HAP-1 (cell line): ENCODE data around the gene G6PC2.
A peak's percentile ranks its signal among the peaks of the same experiment; 100 is the strongest.

Experiments used
- DNase-seq, 2 experiments: peaks; one replicate each; pipeline ENCODE4 v3.0.0-alpha.2; 2016 to 2020; ENCODE audit warnings: low spot score in 2 of 2
- H3K27me3 ChIP-seq: fragments of 250-450 bp; sonication (Bioruptor Pico); 2 replicates; pipeline ENCODE4 v1.5.1; 2020; ENCODE audit warnings: low read depth, mild to moderate bottlenecking, moderate library complexity
- H3K36me3 ChIP-seq: fragments of 250-450 bp; sonication (Bioruptor Pico); replicated peaks from 2 replicates; pipeline ENCODE4 v1.5.1; 2020; ENCODE audit warnings: mild to moderate bottlenecking
- H3K4me1 ChIP-seq: fragments of 250-450 bp; sonication (Bioruptor Pico); 2 replicates; pipeline ENCODE4 v1.5.1; 2020; ENCODE audit warnings: mild to moderate bottlenecking
- H3K4me3 ChIP-seq: fragments of 250-450 bp; sonication (Bioruptor Pico); 2 replicates; pipeline ENCODE4 v1.5.1; 2020; ENCODE audit warnings: mild to moderate bottlenecking, moderate library complexity
- H3K9me3 ChIP-seq: fragments of 250-450 bp; sonication (Bioruptor Pico); 2 replicates; pipeline ENCODE4 v1.5.1; 2020; ENCODE audit warnings: mild to moderate bottlenecking, moderate library complexity
- in situ Hi-C: fragments of 300-500 bp; cut with MboI; formaldehyde crosslinking; loops from 3 replicates; pipeline ENCODE4 v1.14.3; 2020; ENCODE audit warnings: low sequenced_read_pairs, inconsistent platforms, mixed read lengths

G6PC2 gene

GRCh38 chr2:168890006-168890782 lies 10.9 kb upstream of the G6PC2 start, which contains the start of gene SPC25:
TSS of gene SPC25 (minus strand) at chr2:168890430. CDS start at chr2:168889519, 911 bp downstream.
- Histone ChIP-seq H3K4me1 (peaks cover 8% of the 10 kb centered on the region; the same call in 1 of the 2 replicates), H3K27me3 (no peaks in the 10 kb centered on the region), H3K9me3 (no peaks in the 10 kb centered on the region), H3K4me3 (peak within 1 kb of the TSS; percentile 66), H3K36me3 (peaks cover 23% of the 10 kb centered on the region)
- in situ Hi-C loops = no loop called here
- peak; percentile 94 to 95 for DNase-seq

- Histone ChIP-seq H3K36me3 (peaks cover 11% of the 10 kb centered on the region), H3K27me3 (no peaks in the 10 kb centered on the region), H3K4me1 (peaks cover 8% of the 10 kb centered on the region; the same call in 1 of the 2 replicates), H3K4me3 (no peak overlapping the region), H3K9me3 (no peaks in the 10 kb centered on the region)
- in situ Hi-C loops = no loop called here
- DNase-seq = no peak
Observed at GRCh38 chr2:168892327-168892726, 8.8 kb upstream of the G6PC2 start.

GRCh38 chr2:168894101-168894500 lies 7.0 kb upstream of the G6PC2 start:
- Histone ChIP-seq H3K9me3 (no peaks in the 10 kb centered on the region), H3K27me3 (no peaks in the 10 kb centered on the region), H3K36me3 (no peaks in the 10 kb centered on the region), H3K4me1 (peaks cover 7% of the 10 kb centered on the region; the same call in 1 of the 2 replicates), H3K4me3 (no peak overlapping the region)
- DNase-seq = no peak
- in situ Hi-C loops = no loop called here

GRCh38 chr2:168894720-168895119 lies 6.4 kb upstream of the G6PC2 start:
- peaks cover 4% of the 10 kb centered on the region; the same call in 1 of the 2 replicates for H3K4me1 ChIP-seq
- in situ Hi-C loops = no loop called here
- DNase-seq = no peak

GRCh38 chr2:168895771-168896170 lies 5.3 kb upstream of the G6PC2 start:
- DNase-seq = no peak
- H3K9me3 ChIP-seq = no peaks in the 10 kb centered on the region
- in situ Hi-C loops = no loop called here
- peaks cover 1% of the 10 kb centered on the region; the same call in 1 of the 2 replicates for H3K4me1 ChIP-seq
- no peak overlapping the region for H3K4me3 ChIP-seq
- no peaks in the 10 kb centered on the region for H3K36me3 ChIP-seq
- no peaks in the 10 kb centered on the region for H3K27me3 ChIP-seq

More at GRCh38 chr2:168894720-168895119, 6.4 kb upstream of the G6PC2 start:
- H3K36me3 ChIP-seq = no peaks in the 10 kb centered on the region
- no peak overlapping the region for H3K4me3 ChIP-seq
- no peaks in the 10 kb centered on the region for H3K27me3 ChIP-seq
- H3K9me3 ChIP-seq = no peaks in the 10 kb centered on the region

GRCh38 chr2:168896783-168897182 lies 4.3 kb upstream of the G6PC2 start:
- Histone ChIP-seq H3K4me1 (no peaks in the 10 kb centered on the region), H3K27me3 (no peaks in the 10 kb centered on the region), H3K9me3 (no peaks in the 10 kb centered on the region), H3K36me3 (no peaks in the 10 kb centered on the region), H3K4me3 (no peak overlapping the region)
- DNase-seq = no peak
- in situ Hi-C loops = no loop called here

- H3K36me3 ChIP-seq = no peaks in the 10 kb centered on the region
- no peaks in the 10 kb centered on the region for H3K27me3 ChIP-seq
- H3K4me1 ChIP-seq = no peaks in the 10 kb centered on the region
- H3K9me3 ChIP-seq = no peaks in the 10 kb centered on the region
- H3K4me3 ChIP-seq = no peak overlapping the region
- no peak for DNase-seq
- in situ Hi-C loops = no loop called here
Observed at GRCh38 chr2:168897449-168897848, 3.6 kb upstream of the G6PC2 start.

GRCh38 chr2:168903888-168904287 lies 2.8 kb downstream of the G6PC2 start:
- in situ Hi-C loops = no loop called here
- Histone ChIP-seq H3K27me3 (no peaks in the 10 kb centered on the region), H3K9me3 (no peaks in the 10 kb centered on the region), H3K4me3 (no peak overlapping the region), H3K36me3 (no peaks in the 10 kb centered on the region), H3K4me1 (peaks cover 14% of the 10 kb centered on the region)
- no peak for DNase-seq

- in situ Hi-C loops = no loop called here
- Histone ChIP-seq H3K4me3 (no peak overlapping the region), H3K9me3 (no peaks in the 10 kb centered on the region), H3K4me1 (peaks cover 14% of the 10 kb centered on the region), H3K36me3 (no peaks in the 10 kb centered on the region), H3K27me3 (no peaks in the 10 kb centered on the region)
- DNase-seq = no peak
Observed at GRCh38 chr2:168904358-168904757, 3.3 kb downstream of the G6PC2 start.

- DNase-seq = peak in 1 of 2 experiments; percentile 9
- no peaks in the 10 kb centered on the region for H3K9me3 ChIP-seq
- in situ Hi-C loops = no loop called here
- H3K36me3 ChIP-seq = no peaks in the 10 kb centered on the region
- peaks cover 14% of the 10 kb centered on the region for H3K4me1 ChIP-seq
- H3K4me3 ChIP-seq = no peak overlapping the region
- no peaks in the 10 kb centered on the region for H3K27me3 ChIP-seq
Observed at GRCh38 chr2:168907940-168908662, 7.0 kb downstream of the G6PC2 start.

GRCh38 chr2:168910330-168910729 lies 9.2 kb downstream of the G6PC2 start:
- in situ Hi-C loops = no loop called here

GRCh38 chr2:168912466-168912865 lies 11.4 kb downstream of the G6PC2 start:
- in situ Hi-C loops = no loop called here
- Histone ChIP-seq H3K9me3 (no peaks in the 10 kb centered on the region), H3K4me1 (peaks cover 3% of the 10 kb centered on the region), H3K36me3 (no peaks in the 10 kb centered on the region), H3K27me3 (no peaks in the 10 kb centered on the region), H3K4me3 (no peak overlapping the region)
- no peak for DNase-seq

More at GRCh38 chr2:168910330-168910729, 9.2 kb downstream of the G6PC2 start:
- DNase-seq = no peak
- Histone ChIP-seq H3K27me3 (no peaks in the 10 kb centered on the region), H3K4me3 (no peak overlapping the region), H3K9me3 (no peaks in the 10 kb centered on the region), H3K36me3 (no peaks in the 10 kb centered on the region), H3K4me1 (peaks cover 14% of the 10 kb centered on the region)

GRCh38 chr2:168912901-168913369 lies 11.8 kb downstream of the G6PC2 start:
- Histone ChIP-seq H3K4me3 (no peak overlapping the region), H3K9me3 (no peaks in the 10 kb centered on the region), H3K4me1 (no peaks in the 10 kb centered on the region), H3K36me3 (no peaks in the 10 kb centered on the region), H3K27me3 (no peaks in the 10 kb centered on the region)
- in situ Hi-C loops = no loop called here
- no peak for DNase-seq

- H3K9me3 ChIP-seq = no peaks in the 10 kb centered on the region
Observed at GRCh38 chr2:168913495-168913894, 12.4 kb downstream of the G6PC2 start.

More at GRCh38 chr2:168913495-168913894, 12.4 kb downstream of the G6PC2 start:
- H3K4me1 ChIP-seq = no peaks in the 10 kb centered on the region
- no peaks in the 10 kb centered on the region for H3K36me3 ChIP-seq
- H3K27me3 ChIP-seq = 0 out of 2 replicates have a peak, but pooled peaks cover 3% of the 10 kb centered on the region
- in situ Hi-C loops = no loop called here
- no peak for DNase-seq
- H3K4me3 ChIP-seq = no peak overlapping the region
